Activated T-helper 2 cell treated with anti-CD3 and anti-CD28 coated beads, Interferon-gamma antibody, Interleukin-2, Interleukin-4, amounts not matched to agents 10 μg/mL and 5 μg/mL and 100 μg/mL, durations not matched to agents 14 hours and 24 hours and 36 hours (primary cell): ENCODE data around the gene DUSP3. TPM values are rescaled to one million over a fixed set of nuclear protein-coding genes. Genes with fewer than 3 reads are reported as not detected.

ENCODE experiments used
- DNase-seq: peaks from one replicate; pipeline ENCODE4 v3.0.0; 2021; ENCODE audit warnings: low spot score
- H3K27ac Mint-ChIP-seq: one replicate; pipeline ENCODE4 v1.8.0; 2021; ENCODE audit warnings: mixed read lengths
- H3K27me3 Mint-ChIP-seq: one replicate; pipeline ENCODE4 v1.8.0; 2021; ENCODE audit warnings: low read depth, mixed read lengths
- H3K36me3 Mint-ChIP-seq: one replicate; pipeline ENCODE4 v1.8.0; 2021; ENCODE audit warnings: low read depth, mixed read lengths
- H3K4me1 Mint-ChIP-seq: one replicate; pipeline ENCODE4 v1.8.0; 2021; ENCODE audit warnings: low read depth, mixed read lengths
- H3K4me3 Mint-ChIP-seq: one replicate; pipeline ENCODE4 v1.8.0; 2021; ENCODE audit warnings: low read depth, mild to moderate bottlenecking, moderate library complexity, mixed read lengths
- H3K9me3 Mint-ChIP-seq: one replicate; pipeline ENCODE4 v1.8.0; 2021; ENCODE audit warnings: mixed read lengths
- intact Hi-C: fragments of 100-400 bp; cut with micrococcal nuclease; formaldehyde crosslinking; loops from one replicate; pipeline ENCODE4 v1.15.1; 2023
- total RNA-seq: library from RNA; stranded (reverse); gene quantifications from 2 replicates; pipeline ENCODE4 v1.2.3, GENCODE V29; 2022

The DUSP3 gene
- total RNA-seq, 1 donor from 2014 or later: 14.8 TPM

DNA sequence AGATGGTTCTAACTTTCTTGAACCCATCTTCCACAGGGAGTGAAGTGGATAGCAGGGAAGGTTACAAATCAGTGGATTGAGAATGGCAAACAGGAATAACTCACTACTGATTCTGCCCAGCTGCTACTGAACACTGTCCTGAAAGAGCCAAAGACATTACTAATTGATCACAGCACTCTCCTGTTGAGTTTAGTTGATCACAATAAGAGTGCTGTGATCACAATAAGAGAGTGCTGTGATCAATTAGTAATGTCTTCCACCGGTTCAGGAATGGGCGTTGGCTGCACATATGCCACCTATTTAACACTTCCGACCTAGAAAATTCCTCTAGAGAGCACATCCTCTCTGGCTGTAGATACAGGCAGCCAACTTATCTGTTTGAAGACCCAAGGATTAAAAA is 12.8 kb upstream of the DUSP3 start:
- intact Hi-C loops: no loop called here
- Mint-ChIP-seq H3K4me1 (no peaks in the 10 kb centered on the region), H3K27me3 (peaks cover 29% of the 10 kb centered on the region), H3K4me3 (no peak overlapping the region), H3K36me3 (no peaks in the 10 kb centered on the region), H3K27ac (no peak overlapping the region), H3K9me3 (no peaks in the 10 kb centered on the region)
- DNase-seq: no peak

DNA sequence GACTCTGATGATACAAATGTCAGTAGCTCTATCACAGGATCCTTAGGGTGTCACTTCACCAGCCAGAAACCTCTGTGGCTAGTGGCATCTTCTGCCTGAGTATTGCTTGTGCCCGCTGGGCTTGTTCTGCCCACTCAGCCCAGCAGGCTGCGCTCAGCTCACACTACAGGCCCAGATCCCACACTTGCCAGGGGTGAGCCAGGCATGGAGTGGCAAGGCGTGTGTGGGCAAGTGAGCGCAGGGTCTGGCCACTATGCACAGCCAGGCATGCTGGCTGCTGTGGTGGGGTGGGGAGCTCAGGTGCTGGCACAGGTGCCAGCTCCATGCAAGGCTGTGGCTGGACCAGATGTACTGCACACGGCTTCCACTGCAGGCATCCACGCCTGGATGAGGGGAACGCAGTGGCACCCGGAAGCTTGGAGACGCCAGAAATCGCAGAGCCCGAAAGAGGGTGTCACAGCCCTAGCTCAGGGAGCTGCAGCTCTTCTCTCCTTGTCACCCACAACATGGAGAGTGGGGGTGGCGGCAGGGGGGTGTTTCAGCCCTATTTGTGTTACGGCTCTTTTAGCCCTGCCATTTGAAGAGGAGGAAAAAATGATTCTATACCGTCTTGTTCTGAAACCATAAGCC is 11.6 kb upstream of the DUSP3 start:
- no peak for DNase-seq
- Mint-ChIP-seq H3K27me3 (peaks cover 25% of the 10 kb centered on the region), H3K27ac (no peak overlapping the region), H3K9me3 (no peaks in the 10 kb centered on the region), H3K36me3 (no peaks in the 10 kb centered on the region), H3K4me1 (no peaks in the 10 kb centered on the region), H3K4me3 (no peak overlapping the region)
- intact Hi-C loops: no loop called here

DNA sequence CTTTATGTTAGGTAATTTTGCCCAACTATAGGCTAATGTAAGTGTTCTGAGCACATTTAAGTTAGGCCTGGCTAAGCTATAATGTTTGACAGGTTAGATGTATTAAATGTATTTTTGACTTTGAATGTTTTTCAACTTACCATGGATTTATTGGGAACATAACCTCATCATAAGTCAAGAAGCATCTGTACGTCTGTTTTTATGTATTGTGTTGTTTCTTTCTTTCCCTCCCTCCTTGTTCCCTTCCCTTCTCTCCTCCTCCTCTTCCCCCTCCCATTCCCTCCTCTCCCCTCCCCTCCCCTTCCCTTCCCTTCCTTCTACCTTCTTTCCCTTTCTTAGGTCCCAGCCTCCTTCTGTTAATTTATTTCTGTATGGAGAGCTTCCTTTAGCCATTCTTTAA is 10.7 kb upstream of the DUSP3 start:
- DNase-seq: no peak
- no peaks in the 10 kb centered on the region for H3K9me3 Mint-ChIP-seq
- no peak overlapping the region for H3K27ac Mint-ChIP-seq
- peaks cover 20% of the 10 kb centered on the region for H3K27me3 Mint-ChIP-seq
- no peaks in the 10 kb centered on the region for H3K4me1 Mint-ChIP-seq
- no peaks in the 10 kb centered on the region for H3K36me3 Mint-ChIP-seq
- no peak overlapping the region for H3K4me3 Mint-ChIP-seq
- intact Hi-C loops: no loop called here

DNA sequence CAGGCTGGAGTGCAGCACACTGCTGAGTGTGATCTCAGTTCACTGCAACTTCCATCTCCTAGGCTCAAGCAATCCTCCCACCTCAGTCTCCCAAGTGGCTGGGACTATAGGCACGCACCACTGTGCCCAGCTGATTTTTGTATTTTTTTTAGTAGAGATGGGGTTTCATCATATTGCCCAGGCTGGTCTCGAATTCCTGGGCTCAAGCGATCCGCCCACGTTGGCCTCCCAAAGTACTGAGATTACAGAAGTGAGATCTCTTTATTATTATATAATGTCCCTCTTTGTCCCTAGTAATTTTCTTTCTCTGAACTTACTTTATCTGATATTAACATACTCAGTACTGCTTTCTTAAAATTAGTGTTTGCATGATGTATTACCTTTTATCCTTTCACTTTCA is 9.8 kb upstream of the DUSP3 start:
- Mint-ChIP-seq H3K4me1 (no peaks in the 10 kb centered on the region), H3K36me3 (no peaks in the 10 kb centered on the region), H3K4me3 (no peak overlapping the region), H3K9me3 (no peaks in the 10 kb centered on the region), H3K27me3 (peaks cover 23% of the 10 kb centered on the region), H3K27ac (no peak overlapping the region)
- intact Hi-C loops: no loop called here
- DNase-seq: no peak

DNA sequence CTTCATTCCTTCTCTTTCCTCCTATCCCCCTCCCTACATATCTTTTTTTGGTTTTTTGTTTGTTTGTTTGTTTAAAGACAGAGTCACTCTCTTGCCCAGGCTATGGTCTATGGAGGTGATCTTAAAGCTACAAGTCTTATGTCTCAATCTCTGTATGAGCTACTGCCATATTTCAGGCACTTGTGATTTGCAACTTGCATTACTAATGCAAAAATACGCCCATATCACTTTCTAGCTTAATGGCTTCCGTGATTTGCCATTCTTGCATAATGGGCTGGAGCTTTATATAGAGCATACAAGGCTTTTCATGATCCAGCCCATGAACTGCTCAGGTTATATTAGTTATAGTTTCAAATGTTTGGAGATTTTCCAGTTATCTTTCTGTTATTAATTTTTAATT is 9.0 kb upstream of the DUSP3 start:
- Mint-ChIP-seq H3K27ac (no peak overlapping the region), H3K36me3 (no peaks in the 10 kb centered on the region), H3K4me1 (no peaks in the 10 kb centered on the region), H3K4me3 (no peak overlapping the region), H3K27me3 (peaks cover 25% of the 10 kb centered on the region), H3K9me3 (no peaks in the 10 kb centered on the region)
- intact Hi-C loops: no loop called here
- DNase-seq: no peak

DNA sequence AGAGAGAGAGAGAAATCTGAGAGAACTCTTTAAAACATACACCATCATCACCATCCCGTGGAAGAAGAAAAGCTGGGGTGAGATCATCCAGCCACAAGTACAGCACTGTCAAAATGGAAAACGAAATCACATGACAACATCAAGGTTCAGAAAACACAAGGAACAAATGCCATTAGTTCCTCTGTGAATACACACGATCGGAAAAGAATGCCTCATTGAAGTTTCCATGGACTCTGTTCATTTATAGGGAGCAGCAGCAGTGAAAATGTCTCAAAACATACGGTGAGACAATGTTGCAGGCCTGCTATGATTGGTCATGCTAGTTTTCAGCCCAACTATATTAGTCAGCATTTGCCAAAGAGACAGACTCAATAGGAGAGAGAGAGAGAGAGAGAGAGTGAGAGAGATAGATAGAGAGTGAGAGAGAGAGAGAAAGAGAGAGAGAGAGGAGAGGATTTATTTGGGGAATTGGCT is 5.9 kb upstream of the DUSP3 start:
- Mint-ChIP-seq H3K9me3 (no peaks in the 10 kb centered on the region), H3K27me3 (peaks cover 50% of the 10 kb centered on the region), H3K4me1 (peaks cover under 1% of the 10 kb centered on the region), H3K36me3 (no peaks in the 10 kb centered on the region), H3K4me3 (no peak overlapping the region), H3K27ac (no peak overlapping the region)
- no peak for DNase-seq
- intact Hi-C loops: no loop called here

DNA sequence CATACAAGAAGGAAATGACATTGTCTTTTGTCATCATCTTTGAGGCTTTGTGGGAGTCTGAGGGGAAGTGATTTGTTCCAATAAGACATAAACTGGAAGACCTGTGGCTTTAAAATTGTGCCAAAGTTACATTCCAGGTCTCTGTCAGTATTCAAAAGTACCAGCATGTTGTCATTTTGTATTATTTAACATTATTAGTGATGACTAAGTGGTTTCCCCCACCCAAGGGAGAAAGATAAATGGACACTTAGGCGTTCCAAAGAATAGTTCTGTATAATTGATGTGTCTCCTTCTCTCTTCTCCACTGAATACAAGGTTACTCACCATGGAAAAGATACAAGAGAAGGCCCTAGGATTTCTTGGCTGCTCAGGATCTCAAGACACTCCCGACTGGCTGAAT is 5.3 kb upstream of the DUSP3 start:
- H3K27me3 Mint-ChIP-seq: peaks cover 56% of the 10 kb centered on the region

DNA sequence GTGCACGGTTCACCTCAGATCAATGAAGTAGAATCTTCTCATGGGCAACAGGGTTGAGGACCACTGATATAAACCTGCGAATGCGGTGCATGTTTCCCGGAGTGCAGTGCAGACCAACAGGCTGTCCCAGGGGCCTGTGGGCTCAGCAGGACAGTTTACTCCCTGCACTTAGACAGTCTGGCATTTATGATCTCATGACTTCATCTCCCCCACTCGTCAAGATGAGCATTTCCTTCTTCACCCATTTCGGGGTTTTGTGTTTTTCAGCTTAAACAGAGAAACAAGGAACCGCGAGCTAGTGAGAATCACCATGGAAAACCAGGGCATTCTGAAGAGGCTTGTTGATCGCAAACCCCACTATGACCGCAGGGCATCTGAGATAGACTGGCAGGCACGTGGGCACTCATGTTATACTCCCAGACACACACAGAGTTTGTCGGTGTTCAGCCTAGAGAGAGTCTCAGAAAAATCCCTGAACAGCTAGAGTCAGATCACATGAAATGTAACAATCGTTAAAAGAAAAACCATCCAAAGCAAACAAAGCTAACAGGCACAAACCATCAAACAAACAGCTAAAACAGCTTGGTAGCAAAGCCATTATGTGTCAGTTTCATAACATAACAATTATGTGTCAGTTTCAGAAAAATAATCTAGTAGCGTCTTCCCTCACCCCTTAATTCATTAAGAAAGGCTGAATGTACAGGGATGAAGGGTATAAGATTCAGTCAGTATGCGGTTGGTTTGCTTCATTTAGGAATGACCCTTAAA is 4.3 kb upstream of the DUSP3 start:
- Mint-ChIP-seq H3K9me3 (no peaks in the 10 kb centered on the region), H3K27me3 (peaks cover 56% of the 10 kb centered on the region), H3K4me1 (peaks cover 5% of the 10 kb centered on the region), H3K36me3 (no peaks in the 10 kb centered on the region), H3K27ac (no peak overlapping the region), H3K4me3 (no peak overlapping the region)
- intact Hi-C loops: no loop called here
- no peak for DNase-seq

More for the DNA sequence above, 5.3 kb upstream of the DUSP3 start:
- Mint-ChIP-seq H3K27ac (no peak overlapping the region), H3K4me3 (no peak overlapping the region), H3K36me3 (no peaks in the 10 kb centered on the region), H3K9me3 (no peaks in the 10 kb centered on the region), H3K4me1 (peaks cover 5% of the 10 kb centered on the region)
- no peak for DNase-seq
- intact Hi-C loops: no loop called here

DNA sequence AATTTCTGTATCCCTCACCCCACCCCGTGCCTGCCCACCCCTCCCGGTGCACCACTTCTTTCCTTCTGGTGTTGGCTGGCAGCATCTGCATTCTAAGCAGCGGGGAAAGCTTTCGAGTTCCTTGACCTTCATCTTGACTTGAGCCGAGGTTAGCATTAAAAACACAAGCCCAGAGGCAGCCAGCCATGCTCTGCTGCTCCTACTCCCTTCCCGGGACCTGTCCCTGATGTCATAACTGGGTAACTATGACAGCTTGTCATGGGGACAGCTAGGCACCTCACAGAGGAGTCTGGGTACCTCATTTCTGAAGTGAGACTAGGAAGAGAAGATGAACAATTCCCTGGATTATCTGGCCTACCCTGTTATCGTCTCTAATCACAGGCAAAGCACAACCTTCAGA is 1.4 kb upstream of the DUSP3 start, which contains the start of gene CFAP97D1:
Gene CFAP97D1 (plus strand): TSS at position 301 of the 400 bp plus-strand sequence. CDS start 28 bp downstream, at position 329.
- intact Hi-C loops: no loop called here
- Mint-ChIP-seq H3K4me1 (peaks cover 7% of the 10 kb centered on the region), H3K9me3 (no peaks in the 10 kb centered on the region), H3K27ac (no peak within 1 kb of the TSS), H3K4me3 (peak within 1 kb of the TSS; percentile 74), H3K27me3 (peaks cover 48% of the 10 kb centered on the region), H3K36me3 (no peaks in the 10 kb centered on the region)
- no peak for DNase-seq

DNA sequence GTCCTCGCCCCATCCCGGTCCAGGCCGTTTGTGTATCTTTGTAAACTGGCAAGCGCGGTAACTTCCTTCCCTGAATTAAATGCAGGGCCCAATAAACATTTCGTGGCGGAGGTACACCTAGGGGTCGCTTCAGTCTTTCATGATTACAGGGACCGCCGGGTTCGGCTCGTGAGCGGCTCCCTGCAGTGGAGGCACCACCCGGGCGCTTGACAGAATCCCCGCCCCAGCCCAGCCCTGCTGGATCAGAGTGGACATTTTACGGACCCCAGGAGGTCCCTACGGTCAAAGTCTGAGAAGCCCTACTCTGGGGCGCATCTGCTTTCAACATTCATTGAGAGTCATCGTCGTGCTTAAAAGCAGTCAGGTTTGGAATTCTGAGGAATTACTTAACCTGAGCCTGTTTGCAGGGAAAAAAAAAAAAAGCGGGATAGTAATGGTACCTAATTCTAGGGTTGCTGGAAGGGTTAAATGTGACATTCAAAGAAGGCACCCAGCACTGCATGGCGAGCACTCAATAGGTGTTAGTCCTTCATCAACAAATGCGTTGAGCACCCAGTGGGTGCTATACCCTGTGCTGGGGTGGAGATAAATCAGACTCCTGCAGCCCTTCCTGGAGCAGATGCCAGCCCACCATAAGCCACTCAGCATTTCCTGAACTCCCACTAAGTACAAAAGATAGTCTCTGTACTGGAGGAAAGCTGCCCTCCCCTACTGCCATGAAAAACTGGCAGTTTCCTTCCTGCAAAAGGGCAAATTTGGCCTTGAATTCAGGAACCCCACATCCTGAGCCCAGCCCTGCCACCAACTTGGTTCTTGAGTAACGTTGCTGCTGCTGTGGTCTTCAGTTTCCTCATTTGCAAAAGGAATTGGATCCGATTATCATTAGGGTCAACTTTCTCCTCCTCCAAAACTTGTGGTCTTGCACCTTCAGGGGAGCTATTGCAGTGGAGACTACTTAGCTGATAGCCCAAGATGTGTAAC is 658 bp upstream of the DUSP3 start:
- no peak for DNase-seq
- intact Hi-C loops: no loop called here
- peaks cover under 1% of the 10 kb centered on the region for H3K36me3 Mint-ChIP-seq
- peaks cover 7% of the 10 kb centered on the region for H3K4me1 Mint-ChIP-seq
- H3K27ac Mint-ChIP-seq: no peak overlapping the region
- H3K27me3 Mint-ChIP-seq: peaks cover 45% of the 10 kb centered on the region
- peak overlapping the region; percentile 74 for H3K4me3 Mint-ChIP-seq
- H3K9me3 Mint-ChIP-seq: no peaks in the 10 kb centered on the region

DNA sequence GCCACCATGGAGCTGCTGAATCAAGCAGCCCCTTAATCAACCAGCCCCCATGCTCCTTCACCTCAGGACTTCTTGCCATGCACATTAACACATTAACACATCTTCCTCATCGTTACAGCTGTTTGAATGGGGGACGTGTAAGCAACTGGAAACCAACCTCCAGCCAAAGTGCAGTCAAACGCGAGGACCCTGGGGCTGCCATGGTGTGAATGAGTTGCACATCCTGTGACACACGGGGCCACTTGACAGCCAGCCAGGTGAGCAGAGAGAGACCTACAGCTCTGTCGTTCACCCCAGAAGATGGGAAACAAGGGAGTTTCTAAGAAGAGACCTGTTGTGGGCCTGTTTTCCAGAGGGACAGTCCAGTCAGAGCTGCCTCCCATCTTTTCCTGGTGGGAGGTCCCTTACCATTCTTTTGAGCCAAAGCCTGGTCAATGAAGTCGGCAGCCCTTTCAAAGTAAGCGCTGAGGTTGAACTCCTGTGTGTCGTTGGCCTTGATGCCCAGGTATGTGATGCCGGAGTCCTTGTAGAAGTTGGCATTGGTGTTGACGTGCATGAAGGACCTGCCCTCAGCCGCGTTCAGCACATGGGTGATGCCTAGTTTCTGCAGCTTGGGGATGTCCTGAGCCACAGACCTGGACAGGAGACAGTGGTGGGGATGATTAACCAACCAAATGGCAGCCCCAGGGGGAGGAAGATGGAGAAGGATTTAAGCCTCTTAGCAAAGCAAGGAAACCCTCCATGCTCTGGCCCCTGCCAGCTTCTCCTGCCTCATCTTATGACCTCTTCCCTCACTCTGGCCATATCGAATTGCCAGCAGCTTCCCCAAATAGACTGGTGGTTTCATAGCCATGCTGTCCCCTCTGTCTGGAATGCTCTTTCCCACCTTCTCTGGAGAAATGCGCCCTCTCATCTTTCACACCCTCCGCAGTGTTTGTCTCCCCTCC is 4.2 kb downstream of the DUSP3 start:
- peaks cover 4% of the 10 kb centered on the region for H3K27me3 Mint-ChIP-seq
- no peak for DNase-seq
- intact Hi-C loops: no loop called here
- peaks cover 12% of the 10 kb centered on the region for H3K36me3 Mint-ChIP-seq
- H3K27ac Mint-ChIP-seq: no peak overlapping the region
- H3K4me1 Mint-ChIP-seq: peaks cover 11% of the 10 kb centered on the region
- H3K4me3 Mint-ChIP-seq: no peak overlapping the region
- no peaks in the 10 kb centered on the region for H3K9me3 Mint-ChIP-seq
